OCI-LY7 (cell line): ENCODE data around the gene SLC5A4.

Source experiments
- CTCF ChIP-seq: fragments of 200-600 bp; sonication (generic); conservative IDR thresholded peaks from 2 replicates; pipeline ENCODE4 v1.5.1; 2014; ENCODE audit warnings: mild to moderate bottlenecking, antibody characterized with exemption, low read length, moderate library complexity, mixed read lengths
- EZH2phosphoT487 ChIP-seq: fragments of 200-600 bp; sonication (generic); IDR thresholded peaks from 2 replicates; pipeline ENCODE4 v1.6.1; 2018; ENCODE audit warnings: low read depth, borderline replicate concordance, mild to moderate bottlenecking, mixed run types, antibody characterized with exemption, low read length, moderate library complexity, mixed read lengths

GRCh38 chr22:32237906-32238305, 17.2 kb downstream of the SLC5A4 start:
- TF ChIP-seq CTCF (no peak), EZH2phosphoT487 (no peak)
